Activated CD4-positive, alpha-beta T cell treated with anti-CD3 and anti-CD28 coated beads, Interleukin-2, amount 10 ng/mL, durations not matched to agents 7 days and 5 days (primary cell): Measurements from ENCODE around the gene ARHGEF11. TPM values are rescaled to one million over a fixed set of nuclear protein-coding genes. Genes with fewer than 3 reads are reported as not detected.

ENCODE experiments used
- CTCF ChIA-PET: fragments of 350-600 bp; sonication (Branson Sonifier 250); formaldehyde crosslinking; loops from one replicate; lab custom pipeline; 2021; ENCODE audit warnings: antibody characterized with exemption; lab: Charles Lee
- POLR2A ChIA-PET: fragments of 350-600 bp; sonication (Branson Sonifier 250); formaldehyde crosslinking; loops from one replicate; lab custom pipeline; 2021; ENCODE audit warnings: antibody characterized with exemption; lab: Charles Lee
- DNase-seq: peaks from one replicate; pipeline ENCODE4 v3.0.0-alpha.2; 2020
- H3K27ac Mint-ChIP-seq: one replicate; pipeline ENCODE4 v1.8.0; 2021; ENCODE audit warnings: mild to moderate bottlenecking, moderate library complexity, mixed read lengths
- H3K27me3 Mint-ChIP-seq: one replicate; pipeline ENCODE4 v1.8.0; 2021; ENCODE audit warnings: mixed read lengths
- H3K36me3 Mint-ChIP-seq: one replicate; pipeline ENCODE4 v1.8.0; 2021; ENCODE audit warnings: low read depth, mixed read lengths
- H3K4me1 Mint-ChIP-seq: one replicate; pipeline ENCODE4 v1.8.0; 2021; ENCODE audit warnings: mixed read lengths
- H3K4me3 Mint-ChIP-seq: one replicate; pipeline ENCODE4 v1.8.0; 2021; ENCODE audit warnings: mild to moderate bottlenecking, moderate library complexity, mixed read lengths
- H3K9me3 Mint-ChIP-seq: one replicate; pipeline ENCODE4 v1.8.0; 2021; ENCODE audit warnings: mixed read lengths
- total RNA-seq, 2 experiments: library from RNA; stranded (reverse); gene quantifications; one replicate each; pipeline ENCODE4 v1.2.3, GENCODE V29; 2021

The ARHGEF11 gene
- total RNA-seq, 2 experiments from 2014 or later, result 33.9 to 38.5 TPM

DNA sequence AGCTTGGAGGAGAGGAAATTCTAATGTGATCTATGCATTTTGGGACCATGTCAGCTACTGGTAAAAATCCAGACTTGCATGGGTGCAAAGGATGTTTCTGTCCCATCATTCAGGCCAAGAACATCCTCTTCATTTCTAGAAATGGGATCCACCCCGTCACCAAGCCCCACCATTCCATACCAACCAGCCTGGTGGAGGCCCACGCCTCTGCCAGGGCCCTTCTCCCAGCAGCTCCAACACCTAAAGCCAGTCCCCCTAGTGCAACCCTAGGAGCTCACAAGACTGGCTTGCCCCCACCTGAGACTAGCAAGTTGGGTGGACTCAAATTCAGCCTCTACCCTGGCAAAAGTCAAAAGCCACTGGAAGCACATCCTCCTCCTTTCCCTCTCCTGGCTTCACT is 1.9 kb downstream of the ARHGEF11 start:
- no peak overlapping the region for H3K4me3 Mint-ChIP-seq
- peaks cover 12% of the 10 kb centered on the region for H3K4me1 Mint-ChIP-seq
- peaks cover 3% of the 10 kb centered on the region for H3K36me3 Mint-ChIP-seq
- DNase-seq, result no peak
- H3K9me3 Mint-ChIP-seq, result no peaks in the 10 kb centered on the region
- peak overlapping the region; percentile 39 for H3K27ac Mint-ChIP-seq
- ChIA-PET POLR2A (no interaction called here), CTCF (no interaction called here)
- H3K27me3 Mint-ChIP-seq, result peaks cover 81% of the 10 kb centered on the region

DNA sequence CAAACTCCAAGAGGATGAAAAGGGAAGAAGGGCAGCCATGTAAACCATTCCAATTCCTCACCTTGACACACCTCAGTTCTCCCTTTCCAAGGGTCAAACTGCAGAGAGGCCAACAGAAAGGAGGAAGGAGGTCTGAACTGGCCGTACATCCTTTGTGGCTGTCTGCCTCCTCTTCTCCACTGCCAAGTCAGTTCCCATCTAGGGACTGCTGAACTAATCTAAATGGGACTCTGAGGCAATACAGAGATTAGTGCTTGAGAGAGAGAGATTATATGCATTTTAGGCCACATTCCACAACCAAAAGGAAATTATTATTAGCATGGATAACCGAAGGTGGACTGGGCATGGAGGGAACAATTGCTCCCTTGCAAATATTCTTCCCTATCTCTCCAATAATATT is 2.7 kb downstream of the ARHGEF11 start:
- CTCF ChIA-PET, result no interaction called here
- H3K27me3 Mint-ChIP-seq, result peaks cover 81% of the 10 kb centered on the region
- POLR2A ChIA-PET, result no interaction called here

DNA sequence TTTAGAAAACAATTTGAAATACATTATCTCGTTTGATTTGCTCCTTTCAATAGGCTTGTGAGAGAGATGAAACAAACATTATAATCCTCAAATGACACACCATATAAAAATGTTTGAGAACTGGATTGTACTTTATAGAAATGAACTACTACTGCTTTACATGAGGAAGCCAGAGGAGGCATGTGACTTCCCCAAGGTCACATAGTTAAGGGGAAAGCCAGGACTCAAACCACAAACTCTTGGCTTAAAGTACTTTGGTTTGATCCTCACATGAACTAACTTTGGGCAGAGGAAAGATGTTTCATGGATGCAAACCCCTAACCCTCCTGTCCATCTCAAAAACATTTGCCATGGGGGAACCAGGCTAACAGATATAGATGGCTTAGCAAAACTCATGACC is 4.7 kb downstream of the ARHGEF11 start:
- Mint-ChIP-seq H3K36me3 (no peaks in the 10 kb centered on the region), H3K4me3 (no peak overlapping the region), H3K27me3 (peaks cover 70% of the 10 kb centered on the region), H3K4me1 (peaks cover 4% of the 10 kb centered on the region), H3K9me3 (no peaks in the 10 kb centered on the region), H3K27ac (no peak overlapping the region)
- POLR2A ChIA-PET, result no interaction called here
- DNase-seq, result no peak
- CTCF ChIA-PET, result interaction anchor here (0.6 kb wide), 1 partner anchor 270 kb away, joined by 3 read pairs; no protein-coding TSS in a partner anchor

More for the DNA sequence above, 2.7 kb downstream of the ARHGEF11 start:
- no peak overlapping the region for H3K27ac Mint-ChIP-seq
- H3K4me1 Mint-ChIP-seq, result peaks cover 12% of the 10 kb centered on the region
- H3K9me3 Mint-ChIP-seq, result no peaks in the 10 kb centered on the region
- no peak overlapping the region for H3K4me3 Mint-ChIP-seq
- no peak for DNase-seq
- H3K36me3 Mint-ChIP-seq, result peaks cover 3% of the 10 kb centered on the region

GRCh38 chr1:157035121-157035520 is 10.4 kb downstream of the ARHGEF11 start:
- no peak overlapping the region for H3K27ac Mint-ChIP-seq
- no peaks in the 10 kb centered on the region for H3K4me1 Mint-ChIP-seq
- peaks cover 43% of the 10 kb centered on the region for H3K27me3 Mint-ChIP-seq
- CTCF ChIA-PET, result no interaction called here
- H3K36me3 Mint-ChIP-seq, result no peaks in the 10 kb centered on the region
- no peak overlapping the region for H3K4me3 Mint-ChIP-seq
- POLR2A ChIA-PET, result no interaction called here
- H3K9me3 Mint-ChIP-seq, result no peaks in the 10 kb centered on the region
- no peak for DNase-seq

DNA sequence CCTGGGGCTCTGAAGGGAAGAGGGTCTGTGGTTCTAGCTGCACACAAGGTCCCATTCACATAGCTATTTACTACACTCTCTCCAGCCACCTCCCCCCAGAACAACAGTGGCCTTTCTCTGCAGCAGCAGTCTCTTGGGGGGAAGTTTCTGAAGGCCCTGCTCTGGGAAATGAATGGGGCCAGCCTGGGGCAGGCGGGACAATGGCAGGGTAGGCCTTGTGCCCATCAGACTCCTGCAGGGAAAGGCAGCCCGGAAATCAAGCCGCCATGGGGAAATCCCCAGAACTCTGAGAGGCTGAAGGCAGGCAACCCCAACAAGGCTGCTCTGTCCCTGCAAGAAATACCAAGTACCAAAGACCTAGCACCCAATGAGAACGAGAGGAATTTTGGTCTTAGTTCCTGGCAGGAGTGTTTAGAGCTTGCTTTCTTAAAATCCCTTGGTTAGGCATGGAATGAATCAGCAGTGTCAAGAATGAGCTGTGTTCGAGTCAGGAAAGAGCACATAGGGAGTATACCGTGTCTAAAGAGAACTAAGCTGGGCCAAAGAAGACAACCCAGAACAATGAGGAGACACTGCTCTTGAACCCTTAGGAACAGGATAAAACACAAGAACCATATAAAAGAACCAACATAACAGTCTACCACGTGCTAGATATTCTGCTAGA is 11.3 kb downstream of the ARHGEF11 start:
- POLR2A ChIA-PET, result no interaction called here
- Mint-ChIP-seq H3K4me1 (no peaks in the 10 kb centered on the region), H3K27me3 (peaks cover 41% of the 10 kb centered on the region), H3K36me3 (no peaks in the 10 kb centered on the region), H3K27ac (no peak overlapping the region), H3K4me3 (no peak overlapping the region), H3K9me3 (no peaks in the 10 kb centered on the region)
- no peak for DNase-seq
- CTCF ChIA-PET, result interaction anchor here (0.6 kb wide), 1 partner anchor 67 kb away, joined by 3 read pairs; no protein-coding TSS in a partner anchor

DNA sequence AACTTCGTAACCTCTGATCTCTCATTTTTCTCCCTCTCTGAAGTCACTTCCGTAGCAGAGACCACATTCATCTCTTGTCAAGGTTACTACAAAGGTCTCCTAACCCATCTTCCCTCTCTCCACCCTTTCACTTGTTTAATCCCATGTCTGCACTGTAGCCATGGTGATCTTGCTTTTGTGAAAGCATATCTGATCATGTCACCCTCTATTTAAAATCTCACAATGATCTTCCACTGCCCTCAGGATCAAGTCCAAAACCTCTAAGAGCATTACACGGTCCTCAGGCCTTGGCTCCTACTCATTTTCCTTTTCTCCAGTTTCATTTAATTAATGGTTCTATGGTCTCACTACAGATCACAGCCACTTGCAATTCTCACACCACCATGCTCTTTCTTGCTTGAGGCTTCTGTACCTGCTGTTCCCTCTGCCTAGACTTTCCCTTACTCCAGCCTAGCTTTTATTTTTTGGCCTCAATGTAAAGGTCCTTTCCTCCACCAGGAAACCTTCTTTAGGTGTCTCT is 12.1 kb downstream of the ARHGEF11 start:
- no peak for DNase-seq
- ChIA-PET POLR2A (no interaction called here), CTCF (no interaction called here)
- Mint-ChIP-seq H3K36me3 (no peaks in the 10 kb centered on the region), H3K9me3 (no peaks in the 10 kb centered on the region), H3K27ac (no peak overlapping the region), H3K4me1 (no peaks in the 10 kb centered on the region), H3K4me3 (no peak overlapping the region), H3K27me3 (peaks cover 39% of the 10 kb centered on the region)

DNA sequence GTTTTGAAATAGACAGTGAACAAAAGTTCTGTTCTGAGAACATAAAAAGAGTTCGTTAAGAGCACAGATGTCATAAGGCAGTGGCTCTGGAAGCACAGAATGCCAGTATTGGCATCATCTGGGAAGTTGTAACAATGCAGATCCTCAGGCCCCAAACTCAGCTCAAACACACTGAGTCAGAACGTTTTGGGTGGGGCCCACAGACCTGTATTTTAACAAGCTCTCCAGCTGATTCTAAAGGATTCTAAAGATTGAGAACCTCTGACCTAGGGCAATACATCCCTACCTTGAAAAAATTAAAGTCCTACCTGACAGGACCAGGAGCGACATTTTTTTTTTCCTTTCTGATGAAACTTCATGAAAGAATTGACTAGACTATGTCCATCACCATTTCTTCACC is 13.2 kb downstream of the ARHGEF11 start:
- Mint-ChIP-seq H3K4me3 (no peak overlapping the region), H3K27ac (no peak overlapping the region), H3K9me3 (no peaks in the 10 kb centered on the region), H3K27me3 (peaks cover 38% of the 10 kb centered on the region), H3K36me3 (no peaks in the 10 kb centered on the region), H3K4me1 (no peaks in the 10 kb centered on the region)
- no peak for DNase-seq
- ChIA-PET POLR2A (no interaction called here), CTCF (interaction anchor here (0.7 to 1.0 kb wide), 2 partner anchors 19 to 122 kb away, joined by 3 to 6 read pairs; no protein-coding TSS in a partner anchor)

DNA sequence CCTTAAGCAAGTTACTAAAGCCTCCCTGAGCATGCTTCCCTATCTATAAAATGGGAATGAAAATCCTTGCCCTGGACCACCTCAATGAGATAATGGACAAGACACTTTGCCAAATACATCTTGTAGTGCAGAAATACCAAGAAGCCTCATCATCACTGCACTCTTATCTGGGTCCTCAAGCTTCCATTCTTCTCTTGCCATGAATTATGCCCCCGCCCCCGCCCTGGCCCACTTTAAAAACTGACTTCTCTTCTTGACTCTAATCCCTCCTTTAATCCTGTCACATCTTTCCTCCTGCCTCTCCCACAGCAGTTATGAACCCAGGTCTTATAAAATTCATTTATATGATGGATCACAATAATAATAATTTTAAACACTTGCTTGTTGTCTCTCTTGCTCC is 14.8 kb downstream of the ARHGEF11 start:
- ChIA-PET POLR2A (no interaction called here), CTCF (interaction anchor here (0.7 kb wide), 1 partner anchor 72 kb away, joined by 5 read pairs; no protein-coding TSS in a partner anchor)
- no peaks in the 10 kb centered on the region for H3K9me3 Mint-ChIP-seq
- H3K36me3 Mint-ChIP-seq, result no peaks in the 10 kb centered on the region
- no peak overlapping the region for H3K27ac Mint-ChIP-seq
- no peak overlapping the region for H3K4me3 Mint-ChIP-seq
- no peak for DNase-seq
- no peaks in the 10 kb centered on the region for H3K4me1 Mint-ChIP-seq
- H3K27me3 Mint-ChIP-seq, result peaks cover 44% of the 10 kb centered on the region

GRCh38 chr1:157028674-157029073 is 16.9 kb downstream of the ARHGEF11 start:
- Mint-ChIP-seq H3K4me1 (no peaks in the 10 kb centered on the region), H3K4me3 (no peak overlapping the region), H3K27ac (no peak overlapping the region), H3K9me3 (no peaks in the 10 kb centered on the region), H3K27me3 (peaks cover 56% of the 10 kb centered on the region), H3K36me3 (no peaks in the 10 kb centered on the region)
- DNase-seq, result no peak
- ChIA-PET POLR2A (no interaction called here), CTCF (interaction anchor here (1.0 kb wide), 1 partner anchor 22 kb away, joined by 3 read pairs; no protein-coding TSS in a partner anchor)

DNA sequence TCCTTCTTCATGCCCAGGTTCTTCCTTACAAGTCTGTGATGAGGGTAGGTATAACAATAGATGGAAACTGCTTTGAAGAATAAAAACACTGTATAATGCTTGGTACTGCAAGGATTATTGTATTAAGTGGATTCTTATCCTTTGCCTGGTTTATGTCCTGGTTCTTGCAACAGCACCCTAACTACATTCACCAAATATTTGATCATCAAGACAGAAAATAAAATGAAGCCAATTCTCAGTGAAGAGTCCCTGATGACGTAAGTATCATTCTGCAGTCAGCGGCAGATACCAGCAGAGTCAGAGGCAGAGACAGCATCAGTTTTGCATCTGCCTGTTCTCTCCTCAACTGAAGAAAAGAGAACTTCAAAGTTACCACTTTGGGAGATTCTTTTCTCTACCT is 19.7 kb downstream of the ARHGEF11 start:
- Mint-ChIP-seq H3K27me3 (peaks cover 60% of the 10 kb centered on the region), H3K9me3 (peaks cover 3% of the 10 kb centered on the region), H3K4me1 (no peaks in the 10 kb centered on the region), H3K36me3 (no peaks in the 10 kb centered on the region), H3K4me3 (no peak overlapping the region), H3K27ac (no peak overlapping the region)
- CTCF ChIA-PET, result no interaction called here
- POLR2A ChIA-PET, result no interaction called here
- no peak for DNase-seq

- Mint-ChIP-seq H3K27ac (no peak overlapping the region), H3K4me1 (no peaks in the 10 kb centered on the region), H3K9me3 (peaks cover 5% of the 10 kb centered on the region), H3K4me3 (no peak overlapping the region), H3K27me3 (peaks cover 61% of the 10 kb centered on the region), H3K36me3 (no peaks in the 10 kb centered on the region)
- DNase-seq, result no peak
- ChIA-PET CTCF (no interaction called here), POLR2A (no interaction called here)
These were observed 20.2 kb downstream of the ARHGEF11 start for GRCh38 chr1:157025385-157025784.

- ChIA-PET CTCF (no interaction called here), POLR2A (no interaction called here)
- no peak overlapping the region for H3K27ac Mint-ChIP-seq
- H3K9me3 Mint-ChIP-seq, result peaks cover 12% of the 10 kb centered on the region
- no peaks in the 10 kb centered on the region for H3K36me3 Mint-ChIP-seq
- no peaks in the 10 kb centered on the region for H3K4me1 Mint-ChIP-seq
- peaks cover 56% of the 10 kb centered on the region for H3K27me3 Mint-ChIP-seq
- DNase-seq, result no peak
- H3K4me3 Mint-ChIP-seq, result no peak overlapping the region
These were observed 23.9 kb downstream of the ARHGEF11 start for GRCh38 chr1:157021688-157022087.

DNA sequence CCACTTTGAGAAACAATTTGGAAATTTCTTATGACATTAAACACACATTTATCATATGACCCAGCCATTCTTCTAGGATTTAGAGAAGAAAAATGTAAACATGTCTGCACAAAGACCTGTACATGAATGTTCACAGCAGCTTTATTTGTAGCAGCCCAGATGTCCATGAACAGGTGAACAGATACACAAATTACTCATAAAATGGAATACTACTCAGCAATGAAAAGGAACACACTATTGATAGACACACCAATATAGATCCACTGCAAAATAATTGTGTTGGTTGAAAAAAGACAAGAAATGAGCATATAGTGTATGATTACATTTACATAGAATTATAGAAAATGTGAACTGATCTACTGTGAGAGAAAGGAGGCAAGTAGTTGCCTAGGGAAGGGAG is 26.1 kb downstream of the ARHGEF11 start:
- H3K4me1 Mint-ChIP-seq, result no peaks in the 10 kb centered on the region
- POLR2A ChIA-PET, result no interaction called here

More for the DNA sequence above, 26.1 kb downstream of the ARHGEF11 start:
- no peak overlapping the region for H3K4me3 Mint-ChIP-seq
- H3K27me3 Mint-ChIP-seq, result peaks cover 41% of the 10 kb centered on the region
- DNase-seq, result no peak
- H3K9me3 Mint-ChIP-seq, result peaks cover 12% of the 10 kb centered on the region
- no peaks in the 10 kb centered on the region for H3K36me3 Mint-ChIP-seq
- CTCF ChIA-PET, result no interaction called here
- no peak overlapping the region for H3K27ac Mint-ChIP-seq
